GM23338 (cell line): Measurements from ENCODE around the gene METAP1D.

ENCODE experiments used
- EZH2 ChIP-seq: fragments of 200-600 bp; sonication (generic); IDR thresholded peaks from one replicate; pipeline ENCODE4 v1.8.0; 2017; ENCODE audit warnings: antibody characterized with exemption, mild to moderate bottlenecking, low read depth; ENCODE audit not compliant: unreplicated experiment
- EZH2phosphoT487 ChIP-seq: fragments of 200-600 bp; sonication (generic); IDR thresholded peaks from one replicate; pipeline ENCODE4 v1.8.1; 2018; ENCODE audit warnings: antibody characterized with exemption; ENCODE audit not compliant: unreplicated experiment
- JUNB ChIP-seq: IDR thresholded peaks from one replicate; pipeline ENCODE4 v1.6.1; 2016; ENCODE audit warnings: antibody characterized with exemption; ENCODE audit not compliant: unreplicated experiment
- POLR2AphosphoS5 ChIP-seq: IDR thresholded peaks from 2 replicates; pipeline ENCODE4 v1.6.1; 2016; ENCODE audit warnings: antibody characterized with exemption, low read depth
- STAT1 ChIP-seq: IDR thresholded peaks from one replicate; pipeline ENCODE4 v1.6.1; 2016; ENCODE audit warnings: antibody characterized with exemption; ENCODE audit not compliant: unreplicated experiment
- TF ChIP-seq, protein P1 (sequence below), 2 experiments: fragments of 200-600 bp in 1 of 2; sonication (generic) in 1 of 2; conservative IDR thresholded peaks; 2 replicates each; pipeline versions ENCODE4 v1.5.1 to v1.6.1; 2016 to 2017; ENCODE audit warnings: antibody characterized with exemption in 2 of 2, low read depth in 2 of 2, mild to moderate bottlenecking in 2 of 2, moderate library complexity in 1 of 2
- TF ChIP-seq, protein P2 (sequence below): IDR thresholded peaks from one replicate; pipeline ENCODE4 v1.6.1; 2018; ENCODE audit warnings: antibody characterized with exemption; ENCODE audit not compliant: unreplicated experiment

DNA sequence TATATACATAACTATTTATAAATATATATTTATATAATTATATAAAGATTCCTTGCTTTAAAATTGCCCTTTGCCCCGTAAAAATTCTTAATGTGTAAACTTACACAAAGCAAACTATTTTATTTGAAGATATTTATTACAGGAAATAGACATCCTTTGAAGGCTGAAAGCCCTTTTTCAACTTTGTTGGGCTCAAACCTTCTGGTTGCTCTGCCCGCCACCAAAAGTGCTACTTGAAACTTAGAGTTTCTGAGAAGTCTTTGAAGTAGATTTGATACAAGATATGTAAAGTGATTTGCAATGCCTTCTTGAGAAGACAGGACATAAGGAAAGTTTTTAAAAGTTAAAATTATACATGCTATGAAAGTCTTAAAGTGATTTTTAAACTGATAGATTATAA lies 36.6 kb upstream of the METAP1D start:
- TF ChIP-seq, protein P1, sequence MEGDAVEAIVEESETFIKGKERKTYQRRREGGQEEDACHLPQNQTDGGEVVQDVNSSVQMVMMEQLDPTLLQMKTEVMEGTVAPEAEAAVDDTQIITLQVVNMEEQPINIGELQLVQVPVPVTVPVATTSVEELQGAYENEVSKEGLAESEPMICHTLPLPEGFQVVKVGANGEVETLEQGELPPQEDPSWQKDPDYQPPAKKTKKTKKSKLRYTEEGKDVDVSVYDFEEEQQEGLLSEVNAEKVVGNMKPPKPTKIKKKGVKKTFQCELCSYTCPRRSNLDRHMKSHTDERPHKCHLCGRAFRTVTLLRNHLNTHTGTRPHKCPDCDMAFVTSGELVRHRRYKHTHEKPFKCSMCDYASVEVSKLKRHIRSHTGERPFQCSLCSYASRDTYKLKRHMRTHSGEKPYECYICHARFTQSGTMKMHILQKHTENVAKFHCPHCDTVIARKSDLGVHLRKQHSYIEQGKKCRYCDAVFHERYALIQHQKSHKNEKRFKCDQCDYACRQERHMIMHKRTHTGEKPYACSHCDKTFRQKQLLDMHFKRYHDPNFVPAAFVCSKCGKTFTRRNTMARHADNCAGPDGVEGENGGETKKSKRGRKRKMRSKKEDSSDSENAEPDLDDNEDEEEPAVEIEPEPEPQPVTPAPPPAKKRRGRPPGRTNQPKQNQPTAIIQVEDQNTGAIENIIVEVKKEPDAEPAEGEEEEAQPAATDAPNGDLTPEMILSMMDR (conservative IDR thresholded peaks at IDR 0.05; ENCODE audit: low read depth in 2 of 2), result no peak
- no peak for TF ChIP-seq POLR2AphosphoS5
- TF ChIP-seq JUNB, result no peak
- TF ChIP-seq, protein P2, sequence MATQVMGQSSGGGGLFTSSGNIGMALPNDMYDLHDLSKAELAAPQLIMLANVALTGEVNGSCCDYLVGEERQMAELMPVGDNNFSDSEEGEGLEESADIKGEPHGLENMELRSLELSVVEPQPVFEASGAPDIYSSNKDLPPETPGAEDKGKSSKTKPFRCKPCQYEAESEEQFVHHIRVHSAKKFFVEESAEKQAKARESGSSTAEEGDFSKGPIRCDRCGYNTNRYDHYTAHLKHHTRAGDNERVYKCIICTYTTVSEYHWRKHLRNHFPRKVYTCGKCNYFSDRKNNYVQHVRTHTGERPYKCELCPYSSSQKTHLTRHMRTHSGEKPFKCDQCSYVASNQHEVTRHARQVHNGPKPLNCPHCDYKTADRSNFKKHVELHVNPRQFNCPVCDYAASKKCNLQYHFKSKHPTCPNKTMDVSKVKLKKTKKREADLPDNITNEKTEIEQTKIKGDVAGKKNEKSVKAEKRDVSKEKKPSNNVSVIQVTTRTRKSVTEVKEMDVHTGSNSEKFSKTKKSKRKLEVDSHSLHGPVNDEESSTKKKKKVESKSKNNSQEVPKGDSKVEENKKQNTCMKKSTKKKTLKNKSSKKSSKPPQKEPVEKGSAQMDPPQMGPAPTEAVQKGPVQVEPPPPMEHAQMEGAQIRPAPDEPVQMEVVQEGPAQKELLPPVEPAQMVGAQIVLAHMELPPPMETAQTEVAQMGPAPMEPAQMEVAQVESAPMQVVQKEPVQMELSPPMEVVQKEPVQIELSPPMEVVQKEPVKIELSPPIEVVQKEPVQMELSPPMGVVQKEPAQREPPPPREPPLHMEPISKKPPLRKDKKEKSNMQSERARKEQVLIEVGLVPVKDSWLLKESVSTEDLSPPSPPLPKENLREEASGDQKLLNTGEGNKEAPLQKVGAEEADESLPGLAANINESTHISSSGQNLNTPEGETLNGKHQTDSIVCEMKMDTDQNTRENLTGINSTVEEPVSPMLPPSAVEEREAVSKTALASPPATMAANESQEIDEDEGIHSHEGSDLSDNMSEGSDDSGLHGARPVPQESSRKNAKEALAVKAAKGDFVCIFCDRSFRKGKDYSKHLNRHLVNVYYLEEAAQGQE, result no peak
- TF ChIP-seq EZH2phosphoT487, result no peak
- TF ChIP-seq EZH2, result no peak
- TF ChIP-seq STAT1, result no peak
